Measurements from ENCODE around the gene NANOS2. TPM values are rescaled to one million over a fixed set of nuclear protein-coding genes. Genes with fewer than 3 reads are reported as not detected.

NANOS2 gene
- total RNA-seq, 1 donor from 2014 or later, result not detected

DNA sequence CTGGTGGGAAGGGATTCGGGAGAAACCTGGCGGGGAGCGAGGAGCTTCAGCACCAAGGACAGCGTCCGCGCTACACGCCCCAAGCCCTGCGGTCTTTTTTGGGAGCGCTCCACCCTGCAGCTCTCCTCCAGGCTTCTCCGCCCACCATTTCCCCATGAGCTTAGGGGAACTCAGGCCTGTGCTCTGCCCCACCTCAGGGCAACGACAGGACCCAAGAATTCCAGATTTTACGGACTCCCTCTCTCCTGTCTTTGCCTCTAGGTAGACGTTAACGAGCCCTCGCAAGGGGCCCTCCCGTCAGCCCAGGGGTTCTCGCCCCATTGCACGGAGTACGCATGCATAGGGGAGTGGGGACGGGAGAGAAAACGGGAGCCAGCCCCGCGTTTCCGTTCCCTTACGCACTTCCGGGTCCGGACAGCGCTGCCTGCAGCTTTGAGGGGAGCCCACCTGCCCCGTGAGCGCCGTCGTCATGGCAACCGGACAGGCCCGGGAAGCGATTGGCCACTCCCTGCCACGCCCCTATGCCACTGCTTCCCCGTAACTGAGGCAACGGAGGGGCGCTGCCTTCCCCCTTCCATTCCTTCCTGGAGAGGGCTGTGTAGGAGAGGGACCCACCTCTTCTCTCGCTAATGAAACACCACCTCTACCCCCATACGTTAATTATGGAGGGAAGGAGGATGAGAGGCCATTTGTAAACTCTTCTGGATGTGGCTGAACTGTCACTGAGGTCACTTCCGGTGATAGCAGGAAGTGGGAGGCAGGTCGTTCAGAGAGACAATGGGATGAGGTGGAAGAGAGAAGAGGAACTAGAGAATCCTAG, 38.3 kb upstream of the NANOS2 start:
- Mint-ChIP-seq H3K4me1 (ENCODE audit: low read depth) (peaks cover 3% of the 10 kb centered on the region), H3K36me3 (ENCODE audit: insufficient read depth) (no peaks in the 10 kb centered on the region), H3K4me3 (ENCODE audit: low read depth) (peak overlapping the region; percentile 69), H3K9me3 (ENCODE audit: low read depth) (no peaks in the 10 kb centered on the region), H3K27ac (peak overlapping the region; percentile 87), H3K27me3 (peaks cover 37% of the 10 kb centered on the region)
- peak; percentile 70 for DNase-seq (ENCODE audit: low spot score, unreplicated experiment)
- TF ChIP-seq, protein P1, sequence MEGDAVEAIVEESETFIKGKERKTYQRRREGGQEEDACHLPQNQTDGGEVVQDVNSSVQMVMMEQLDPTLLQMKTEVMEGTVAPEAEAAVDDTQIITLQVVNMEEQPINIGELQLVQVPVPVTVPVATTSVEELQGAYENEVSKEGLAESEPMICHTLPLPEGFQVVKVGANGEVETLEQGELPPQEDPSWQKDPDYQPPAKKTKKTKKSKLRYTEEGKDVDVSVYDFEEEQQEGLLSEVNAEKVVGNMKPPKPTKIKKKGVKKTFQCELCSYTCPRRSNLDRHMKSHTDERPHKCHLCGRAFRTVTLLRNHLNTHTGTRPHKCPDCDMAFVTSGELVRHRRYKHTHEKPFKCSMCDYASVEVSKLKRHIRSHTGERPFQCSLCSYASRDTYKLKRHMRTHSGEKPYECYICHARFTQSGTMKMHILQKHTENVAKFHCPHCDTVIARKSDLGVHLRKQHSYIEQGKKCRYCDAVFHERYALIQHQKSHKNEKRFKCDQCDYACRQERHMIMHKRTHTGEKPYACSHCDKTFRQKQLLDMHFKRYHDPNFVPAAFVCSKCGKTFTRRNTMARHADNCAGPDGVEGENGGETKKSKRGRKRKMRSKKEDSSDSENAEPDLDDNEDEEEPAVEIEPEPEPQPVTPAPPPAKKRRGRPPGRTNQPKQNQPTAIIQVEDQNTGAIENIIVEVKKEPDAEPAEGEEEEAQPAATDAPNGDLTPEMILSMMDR (IDR thresholded peaks at IDR 0.05; ENCODE audit: unreplicated experiment), result no peak

DNA sequence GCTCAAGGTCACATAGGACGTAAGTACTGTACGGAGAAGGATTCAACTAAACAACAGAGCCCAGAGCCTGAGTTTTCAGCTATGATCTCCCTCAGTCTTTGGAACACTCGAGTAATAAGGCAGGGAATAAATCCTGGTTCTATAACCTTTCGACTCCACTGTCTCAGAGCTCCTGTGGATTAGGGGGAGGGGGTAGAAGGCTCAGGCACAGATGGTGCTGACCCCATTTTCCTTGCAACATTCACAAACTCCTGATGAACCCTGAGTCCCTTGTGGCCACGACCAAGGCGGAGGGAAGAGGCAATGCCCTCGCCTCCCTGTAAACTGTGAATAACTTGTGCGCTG, 37.7 kb upstream of the NANOS2 start:
- no peak for DNase-seq (ENCODE audit: low spot score, unreplicated experiment)
- no peak overlapping the region for H3K27ac Mint-ChIP-seq
- TF ChIP-seq, protein P1 (IDR thresholded peaks at IDR 0.05; ENCODE audit: unreplicated experiment), result no peak
- H3K4me1 Mint-ChIP-seq (ENCODE audit: low read depth), result peaks cover 3% of the 10 kb centered on the region
- peak overlapping the region; percentile 69 for H3K4me3 Mint-ChIP-seq (ENCODE audit: low read depth)
- no peaks in the 10 kb centered on the region for H3K9me3 Mint-ChIP-seq (ENCODE audit: low read depth)
- H3K27me3 Mint-ChIP-seq, result peaks cover 38% of the 10 kb centered on the region
- H3K36me3 Mint-ChIP-seq (ENCODE audit: insufficient read depth), result no peaks in the 10 kb centered on the region

DNA sequence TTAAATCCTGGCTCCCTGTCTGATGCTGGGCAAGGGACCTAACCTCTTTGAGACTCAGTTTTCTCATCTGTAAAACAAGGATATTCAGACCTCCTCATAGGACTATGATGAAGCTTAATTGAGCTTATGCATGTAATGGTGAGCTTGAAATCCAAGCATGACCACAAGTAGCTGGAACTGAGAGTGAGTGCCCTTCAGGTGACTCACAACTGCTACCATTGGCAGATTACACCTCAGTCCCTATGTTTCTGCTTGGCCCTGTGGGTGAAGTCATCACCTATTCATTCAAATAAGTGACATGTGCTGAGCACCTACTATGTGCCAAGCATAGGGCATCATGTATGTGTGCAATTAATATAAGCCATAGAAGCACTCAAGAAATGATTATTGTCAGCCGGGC, 33.3 kb upstream of the NANOS2 start:
- Mint-ChIP-seq H3K4me1 (ENCODE audit: low read depth) (no peaks in the 10 kb centered on the region), H3K4me3 (ENCODE audit: low read depth) (no peak overlapping the region), H3K27ac (no peak overlapping the region), H3K36me3 (ENCODE audit: insufficient read depth) (no peaks in the 10 kb centered on the region), H3K27me3 (peaks cover 35% of the 10 kb centered on the region), H3K9me3 (ENCODE audit: low read depth) (no peaks in the 10 kb centered on the region)
- TF ChIP-seq, protein P1 (IDR thresholded peaks at IDR 0.05; ENCODE audit: unreplicated experiment), result no peak
- DNase-seq (ENCODE audit: low spot score, unreplicated experiment), result no peak

DNA sequence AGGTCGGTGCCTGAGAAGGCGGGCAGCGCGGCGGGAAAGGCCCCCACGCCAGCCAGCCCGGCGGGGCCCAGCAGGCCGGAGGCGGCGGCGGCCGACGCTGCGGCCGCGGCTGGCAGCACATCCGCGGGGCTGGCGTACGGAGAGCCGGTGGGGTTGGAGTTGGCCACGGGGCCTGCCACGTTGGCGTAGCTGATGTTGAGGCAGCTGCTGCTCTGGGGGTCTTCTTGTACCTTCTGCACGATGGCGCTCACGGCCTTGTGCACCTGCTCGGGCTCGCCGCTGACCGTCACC, 25.9 kb upstream of the NANOS2 start:
- TF ChIP-seq, protein P1 (IDR thresholded peaks at IDR 0.05; ENCODE audit: unreplicated experiment), result no peak
- Mint-ChIP-seq H3K9me3 (ENCODE audit: low read depth) (no peaks in the 10 kb centered on the region), H3K36me3 (ENCODE audit: insufficient read depth) (no peaks in the 10 kb centered on the region), H3K4me1 (ENCODE audit: low read depth) (no peaks in the 10 kb centered on the region), H3K27ac (no peak overlapping the region), H3K27me3 (peaks cover 43% of the 10 kb centered on the region), H3K4me3 (ENCODE audit: low read depth) (no peak overlapping the region)
- DNase-seq (ENCODE audit: low spot score, unreplicated experiment), result no peak

DNA sequence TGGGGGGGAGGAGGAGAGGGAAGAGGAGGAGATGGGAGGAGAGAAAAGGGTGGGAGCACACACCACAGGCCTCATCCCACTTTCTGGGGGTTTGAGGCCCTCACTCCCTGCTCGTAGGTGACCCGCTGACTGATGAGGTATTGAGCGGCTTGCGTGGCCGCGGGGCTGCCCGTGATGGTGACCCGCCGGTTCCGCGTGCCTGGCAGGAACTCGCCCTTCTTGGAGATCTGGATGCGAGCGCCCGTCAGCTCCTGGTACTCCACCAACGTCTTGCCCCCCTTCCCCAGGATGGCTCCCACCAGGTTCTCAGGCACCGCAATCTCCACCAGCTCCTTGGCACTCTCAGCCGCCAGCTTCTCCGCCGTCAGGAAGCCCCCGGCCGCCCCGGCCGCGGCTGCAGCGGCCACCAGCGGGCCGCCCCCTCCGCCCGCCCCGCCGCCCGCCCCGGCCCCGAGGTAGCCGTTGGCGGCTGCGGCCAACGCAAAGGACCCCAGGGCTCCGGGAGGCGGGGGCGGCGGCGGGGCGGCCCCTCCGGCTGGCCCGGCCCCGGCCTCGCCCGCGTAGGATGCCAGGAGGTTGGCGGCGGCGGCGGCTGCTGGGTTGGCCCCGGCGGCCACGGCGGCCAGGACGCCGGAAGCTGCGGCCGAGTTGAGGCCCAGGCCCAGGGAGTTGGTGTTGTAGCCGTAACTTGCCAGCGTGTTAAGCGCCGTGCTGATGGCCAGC, 25.4 kb upstream of the NANOS2 start:
- DNase-seq (ENCODE audit: low spot score, unreplicated experiment), result no peak
- TF ChIP-seq, protein P1 (IDR thresholded peaks at IDR 0.05; ENCODE audit: unreplicated experiment), result no peak
- Mint-ChIP-seq H3K27ac (no peak overlapping the region), H3K4me3 (ENCODE audit: low read depth) (no peak overlapping the region), H3K27me3 (peaks cover 48% of the 10 kb centered on the region), H3K9me3 (ENCODE audit: low read depth) (no peaks in the 10 kb centered on the region), H3K4me1 (ENCODE audit: low read depth) (no peaks in the 10 kb centered on the region), H3K36me3 (ENCODE audit: insufficient read depth) (no peaks in the 10 kb centered on the region)
